ENCODE data around the gene PMIS2.
"Not testable (repeated sequence)": the region's sequence is repeated elsewhere in the genome, so short reads cannot be mapped to it uniquely, and the experiment has no call there.

Gene PMIS2

DNA sequence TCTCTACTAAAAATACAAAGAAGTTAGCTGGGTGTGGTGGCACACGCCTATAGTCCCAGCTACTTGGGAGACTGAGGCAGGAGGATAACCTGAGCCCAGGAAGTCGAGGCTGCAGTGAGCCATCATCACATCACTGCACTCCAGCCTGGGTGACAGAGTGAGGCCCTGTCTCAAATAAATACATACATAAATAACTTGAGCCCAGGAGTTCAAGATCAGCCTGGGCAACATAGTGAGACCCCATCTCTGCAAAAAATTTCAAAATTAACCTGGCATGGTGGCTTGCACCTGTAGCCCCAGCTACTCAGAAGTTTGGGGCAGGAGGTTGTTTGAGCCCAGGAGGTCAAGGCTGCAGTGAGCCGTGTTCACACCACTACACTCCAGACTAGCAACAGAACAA lies 9.1 kb downstream of the PMIS2 start:
- DNase-seq = not testable (repeated sequence)

DNA sequence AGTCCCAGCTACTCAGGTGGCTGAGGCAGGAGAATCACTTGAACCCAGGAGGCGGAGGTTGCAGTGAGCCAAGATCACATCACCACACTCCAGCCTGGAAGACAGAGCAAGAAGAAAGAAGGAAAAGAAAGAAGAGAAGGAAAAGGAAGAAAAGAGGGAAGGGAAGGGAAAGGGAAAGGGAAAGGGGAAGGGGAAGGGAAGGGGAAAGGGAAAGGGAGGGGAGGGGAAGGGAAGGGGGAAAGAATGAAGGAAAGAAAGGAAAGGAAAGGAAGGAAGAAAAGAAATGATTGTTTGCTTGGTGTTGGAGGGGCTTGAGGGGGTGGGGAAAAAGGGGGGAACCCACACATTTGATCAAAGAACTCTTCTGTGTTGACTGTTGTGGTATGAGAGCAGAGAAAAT lies 10.0 kb downstream of the PMIS2 start:
- no peak for DNase-seq

DNA sequence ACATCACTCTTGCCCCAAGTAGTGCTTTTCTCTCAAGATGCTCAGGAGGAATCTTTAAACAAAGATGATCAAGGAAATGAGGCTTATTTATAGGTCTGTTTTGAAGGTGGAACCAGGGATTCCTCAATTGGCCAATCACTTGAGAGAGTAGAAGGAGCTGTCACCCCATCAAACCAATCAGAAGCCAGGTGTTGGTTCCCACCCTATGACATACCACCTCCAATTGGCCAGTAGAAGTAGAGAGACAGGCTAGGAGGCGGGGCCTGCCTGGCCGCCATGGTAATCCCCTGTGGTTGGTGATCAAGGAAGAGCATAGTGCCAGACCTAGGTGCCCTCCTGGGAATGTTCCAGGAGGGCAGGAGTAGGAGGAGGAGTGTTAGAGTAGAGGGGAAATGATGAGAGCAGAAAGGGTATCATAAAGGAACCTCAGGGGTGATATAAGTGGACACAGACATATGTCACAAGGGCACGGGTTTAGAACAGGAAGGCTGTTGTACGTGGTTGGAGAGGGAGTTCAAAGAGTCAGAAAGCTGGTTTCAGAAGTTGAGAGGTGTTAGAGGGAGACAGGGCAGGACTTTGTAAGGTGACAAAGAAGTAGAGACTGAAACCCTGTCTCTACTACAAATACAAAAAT lies 10.5 kb downstream of the PMIS2 start:
- no peak for DNase-seq

DNA sequence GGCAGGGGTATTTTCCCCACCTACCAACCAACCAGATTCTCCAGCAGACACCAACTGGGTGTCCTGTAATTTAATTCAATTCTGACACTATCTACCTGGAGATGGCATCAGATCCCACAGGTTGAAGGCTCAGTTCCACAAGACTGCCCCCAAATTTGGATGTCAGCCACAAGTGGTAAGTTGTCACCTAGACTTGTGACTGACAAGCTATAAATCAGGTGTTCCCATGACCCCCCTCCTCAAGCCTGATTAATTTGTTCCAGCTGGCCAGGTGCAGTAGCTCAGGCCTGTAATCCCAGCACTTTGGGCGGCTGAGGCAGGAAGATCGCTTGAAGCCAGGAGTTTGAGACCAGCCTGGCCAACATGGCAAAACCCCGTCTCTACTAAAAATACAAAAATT lies 16.0 kb downstream of the PMIS2 start:
- DNase-seq = no peak

DNA sequence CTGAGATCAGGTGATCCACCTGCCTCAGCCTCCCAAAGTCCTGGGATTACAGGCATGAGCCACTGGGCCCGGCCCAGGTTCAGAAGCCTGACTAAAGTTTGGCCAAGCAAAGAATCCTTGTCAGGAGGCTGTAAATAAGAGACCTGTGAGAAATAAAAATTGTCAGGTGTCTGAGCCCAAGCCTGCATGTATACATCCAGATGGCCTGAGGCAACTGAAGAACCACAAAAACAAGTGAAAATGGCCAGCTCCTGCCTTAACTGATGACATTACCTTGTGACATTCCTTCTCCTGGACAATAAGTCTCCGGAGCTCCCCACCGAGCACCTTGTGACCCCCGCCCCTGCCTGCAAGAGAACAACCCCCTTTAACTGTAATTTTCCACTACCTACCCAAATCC lies 18.5 kb downstream of the PMIS2 start:
- DNase-seq = not testable (repeated sequence)

DNA sequence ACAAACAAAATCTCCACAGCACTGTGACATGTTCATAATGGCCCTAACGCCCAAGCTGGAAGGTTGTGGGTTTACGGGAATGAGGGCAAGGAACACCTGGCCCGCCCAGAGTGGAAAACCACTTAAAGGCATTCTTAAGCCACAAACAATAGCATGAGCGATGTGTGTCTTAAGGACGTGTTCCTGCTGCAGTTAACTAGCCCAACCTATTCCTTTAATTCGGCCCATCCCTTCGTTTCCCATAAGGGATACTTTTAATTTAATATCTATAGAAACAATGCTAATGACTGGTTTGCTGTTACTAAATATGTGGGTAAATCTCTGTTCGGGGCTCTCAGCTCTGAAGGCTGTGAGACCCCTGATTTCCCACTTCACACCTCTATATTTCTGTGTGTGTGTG lies 21.2 kb downstream of the PMIS2 start:
- not testable (repeated sequence) for DNase-seq

DNA sequence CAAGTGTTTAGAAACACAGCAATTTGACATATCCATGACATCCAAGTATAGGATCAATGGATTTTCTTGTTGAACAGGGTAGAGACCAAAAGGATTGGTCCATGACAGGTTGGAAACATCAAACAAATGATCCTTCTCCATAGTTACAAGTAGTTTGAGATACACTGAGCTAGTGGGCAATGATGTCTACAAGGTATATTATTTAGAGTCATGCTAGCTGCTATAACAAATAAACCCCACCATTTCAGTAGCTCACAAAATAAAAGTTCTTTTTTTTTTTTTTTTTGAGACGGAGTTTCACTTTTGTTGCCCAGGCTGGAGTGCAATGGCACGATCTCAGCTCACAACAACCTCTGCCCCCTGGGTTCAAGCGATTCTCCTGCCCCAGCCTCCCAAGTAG lies 21.7 kb downstream of the PMIS2 start:
- no peak for DNase-seq

DNA sequence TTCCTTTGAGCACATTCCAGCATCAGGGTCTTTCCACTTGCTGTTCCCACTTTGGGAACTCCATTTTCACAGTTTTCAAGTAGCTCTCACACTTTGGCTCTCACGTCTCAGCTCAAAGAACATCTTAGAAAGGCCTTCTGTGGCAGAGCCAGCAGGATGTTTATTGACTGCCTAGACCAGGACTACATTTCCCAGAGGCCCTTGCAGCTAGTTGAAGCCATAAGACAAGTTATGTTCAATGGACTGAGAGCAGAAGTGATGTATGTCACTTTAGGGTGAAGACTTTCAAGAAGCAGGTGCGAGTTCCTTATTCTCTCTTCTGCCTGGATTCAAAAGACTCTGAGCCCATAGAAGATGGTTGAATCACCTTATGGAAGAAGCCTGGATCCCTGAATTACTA lies 22.3 kb downstream of the PMIS2 start:
- DNase-seq = no peak

DNA sequence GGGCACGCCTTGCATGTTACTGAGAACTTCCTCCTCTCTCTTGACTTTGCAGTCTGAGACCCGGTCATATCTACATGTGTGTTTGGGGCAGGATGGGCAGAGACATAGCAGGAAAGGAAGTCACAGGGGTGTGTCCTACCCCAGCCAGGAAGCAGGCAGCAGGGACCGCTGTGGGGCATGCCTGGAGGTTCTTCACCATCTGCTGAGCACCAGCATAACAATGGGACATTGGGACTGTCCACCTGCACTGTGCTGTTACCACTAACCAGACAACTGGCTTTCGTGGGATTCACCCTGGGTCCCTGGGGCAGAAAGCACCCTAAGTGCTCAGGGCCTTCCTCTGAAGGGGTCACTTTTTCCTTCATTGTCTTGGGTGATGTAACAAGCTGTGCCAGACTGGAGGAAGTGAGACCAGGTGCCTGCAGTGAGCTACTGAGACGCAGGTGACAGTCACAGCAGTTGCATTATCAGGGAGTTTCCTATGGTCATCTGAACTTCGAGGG lies 23.9 kb downstream of the PMIS2 start:
- peak; percentile 31 for DNase-seq

DNA sequence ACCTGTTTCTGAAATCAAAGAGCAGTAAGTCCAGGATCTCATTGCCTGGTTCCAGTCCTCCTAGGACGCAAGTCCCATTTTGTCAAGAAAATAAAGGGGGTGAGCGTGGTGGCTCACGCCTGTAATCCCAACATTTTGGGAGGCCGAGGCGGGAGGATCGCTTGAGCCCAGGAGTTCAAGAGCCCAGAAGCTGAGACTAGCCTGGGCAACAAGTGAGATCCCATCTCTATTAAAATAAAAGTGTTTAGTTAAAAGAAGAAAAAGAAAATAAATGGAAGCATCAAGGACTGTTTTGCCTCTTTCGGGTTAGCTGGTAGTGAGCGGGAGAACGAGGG lies 26.2 kb downstream of the PMIS2 start:
- no peak for DNase-seq

DNA sequence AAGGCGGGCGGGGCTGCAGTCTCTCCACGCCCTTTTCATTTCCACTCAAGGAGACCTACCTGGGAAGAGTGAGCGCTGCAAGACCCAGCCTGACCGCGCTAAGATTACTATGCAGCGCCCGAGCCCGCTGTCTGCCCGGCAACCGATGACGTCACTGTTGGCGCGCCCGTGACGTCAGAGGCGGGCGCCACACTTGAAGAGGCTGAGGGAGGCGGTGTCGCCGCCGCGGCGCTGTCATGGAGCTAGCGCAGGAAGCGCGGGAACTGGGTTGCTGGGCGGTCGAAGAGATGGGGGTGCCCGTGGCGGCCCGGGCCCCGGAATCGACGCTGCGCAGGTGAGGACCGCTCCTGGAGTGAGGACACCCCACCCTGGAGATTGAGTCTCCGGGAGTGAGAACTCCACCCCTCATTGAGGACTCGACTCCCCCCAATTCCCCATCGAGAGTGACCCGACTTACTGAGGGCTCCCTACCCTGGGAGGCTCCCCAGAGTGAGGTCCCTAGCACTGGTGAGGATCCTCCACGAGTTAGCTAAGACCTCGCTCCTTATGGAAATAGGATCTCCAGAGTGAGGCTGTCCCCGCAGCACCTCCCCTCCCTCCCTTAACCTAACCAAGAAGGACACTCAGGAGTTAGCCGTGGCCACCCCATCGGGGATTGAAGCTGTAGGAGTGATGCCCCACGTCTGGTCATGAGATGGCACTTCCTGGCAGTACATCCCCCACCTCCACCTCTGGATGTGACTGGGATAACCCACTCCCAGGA lies 26.8 kb downstream of the PMIS2 start, which contains the start of gene HAUS5:
TSS of gene HAUS5 (plus strand) at position 177 of the 763 bp plus-strand sequence. CDS start at position 237, 60 bp downstream.
- peak; percentile 97 for DNase-seq

DNA sequence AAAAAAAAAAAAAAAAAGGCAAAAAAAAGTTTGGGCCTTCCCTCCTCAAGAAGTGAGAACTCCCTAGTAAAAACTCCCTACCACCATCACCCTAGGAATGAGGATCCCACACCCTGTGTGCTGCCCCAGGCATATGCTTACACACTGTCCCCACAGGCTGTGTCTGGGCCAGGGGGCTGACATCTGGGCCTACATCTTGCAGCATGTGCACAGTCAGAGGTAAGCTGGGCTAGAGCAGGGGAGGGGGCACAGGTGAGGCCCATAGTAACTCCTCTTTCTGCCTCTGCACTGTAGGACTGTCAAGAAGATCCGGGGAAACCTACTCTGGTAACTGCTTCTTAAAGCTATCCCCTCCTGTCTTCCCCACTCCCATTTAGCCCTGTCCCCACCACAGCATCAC lies 27.6 kb downstream of the PMIS2 start:
- DNase-seq = no peak

DNA sequence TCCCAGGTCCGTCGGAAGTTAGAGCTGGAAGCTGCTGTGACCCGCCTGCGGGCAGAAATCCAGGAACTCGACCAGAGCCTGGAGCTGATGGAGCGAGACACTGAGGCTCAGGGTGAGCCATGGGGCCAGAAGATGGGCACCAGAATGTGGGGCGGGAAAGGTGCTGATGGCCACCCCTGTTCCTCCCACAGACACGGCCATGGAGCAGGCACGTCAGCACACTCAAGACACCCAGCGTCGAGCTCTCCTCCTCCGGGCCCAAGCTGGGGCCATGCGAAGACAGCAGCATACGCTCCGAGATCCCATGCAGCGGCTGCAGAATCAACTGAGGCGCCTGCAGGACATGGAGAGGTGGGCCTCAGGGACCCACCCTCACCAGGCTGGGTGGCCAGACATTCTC lies 29.1 kb downstream of the PMIS2 start:
- DNase-seq = no peak

DNA sequence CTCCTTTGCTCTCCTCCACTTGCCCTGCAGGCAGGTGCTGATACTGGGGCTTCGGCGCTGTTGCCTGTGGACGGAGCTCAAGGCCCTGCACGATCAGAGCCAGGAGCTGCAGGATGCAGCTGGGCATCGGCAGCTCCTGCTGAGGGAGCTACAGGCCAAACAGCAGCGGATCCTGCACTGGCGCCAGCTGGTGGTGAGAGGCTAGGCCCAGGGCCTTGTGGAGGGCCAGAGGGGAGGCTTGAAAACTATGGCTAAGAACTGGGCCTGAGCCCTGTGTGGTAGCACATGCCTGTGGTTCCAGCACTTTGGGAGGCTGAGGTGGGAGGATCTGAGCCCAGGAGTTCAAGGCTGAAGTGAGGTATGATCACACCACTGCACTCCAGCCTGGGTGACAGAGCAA lies 32.9 kb downstream of the PMIS2 start:
- no peak for DNase-seq

DNA sequence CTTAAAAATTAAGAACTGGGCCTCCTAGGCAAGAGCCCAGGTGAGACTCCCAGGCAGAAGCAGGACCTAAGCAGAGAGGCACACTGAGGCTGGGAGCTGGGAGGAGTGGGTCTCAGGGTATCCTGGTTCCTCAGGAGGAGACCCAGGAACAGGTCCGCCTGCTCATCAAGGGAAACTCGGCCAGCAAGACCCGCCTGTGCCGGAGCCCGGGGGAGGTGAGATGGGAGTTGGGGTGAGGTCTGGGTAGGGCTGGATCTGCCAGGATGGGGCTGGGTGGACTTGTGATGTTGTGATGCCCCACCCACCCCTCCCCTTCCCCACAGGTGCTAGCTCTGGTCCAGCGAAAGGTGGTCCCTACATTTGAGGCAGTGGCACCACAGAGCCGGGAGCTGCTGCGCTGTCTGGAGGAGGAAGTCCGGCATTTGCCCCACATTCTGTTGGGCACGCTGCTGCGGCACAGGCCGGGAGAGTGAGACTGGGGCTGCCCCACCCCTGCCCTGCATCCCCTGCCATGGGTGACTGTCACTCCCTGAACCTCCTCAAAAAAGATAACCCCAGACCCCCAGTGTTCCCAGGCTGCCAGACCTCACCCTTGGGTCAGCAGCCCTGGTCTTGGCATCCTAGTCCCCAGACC lies 33.4 kb downstream of the PMIS2 start:
- no peak for DNase-seq

DNA sequence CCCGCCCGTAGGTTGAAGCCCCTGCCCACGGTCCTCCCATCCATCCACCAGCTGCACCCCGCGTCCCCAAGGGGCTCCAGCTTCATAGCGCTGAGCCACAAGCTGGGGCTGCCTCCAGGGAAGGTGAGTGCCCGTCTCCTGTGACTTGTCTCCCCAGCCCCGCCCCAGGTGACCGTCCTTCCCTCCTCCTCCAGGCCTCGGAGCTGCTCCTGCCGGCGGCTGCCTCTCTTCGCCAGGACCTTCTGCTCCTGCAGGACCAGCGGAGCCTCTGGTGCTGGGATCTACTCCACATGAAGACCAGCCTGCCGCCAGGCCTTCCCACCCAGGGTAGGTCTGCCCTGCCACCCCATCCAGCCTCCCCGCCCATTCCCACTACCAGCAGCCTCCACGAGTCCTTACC lies 34.0 kb downstream of the PMIS2 start:
- DNase-seq = no peak

DNA sequence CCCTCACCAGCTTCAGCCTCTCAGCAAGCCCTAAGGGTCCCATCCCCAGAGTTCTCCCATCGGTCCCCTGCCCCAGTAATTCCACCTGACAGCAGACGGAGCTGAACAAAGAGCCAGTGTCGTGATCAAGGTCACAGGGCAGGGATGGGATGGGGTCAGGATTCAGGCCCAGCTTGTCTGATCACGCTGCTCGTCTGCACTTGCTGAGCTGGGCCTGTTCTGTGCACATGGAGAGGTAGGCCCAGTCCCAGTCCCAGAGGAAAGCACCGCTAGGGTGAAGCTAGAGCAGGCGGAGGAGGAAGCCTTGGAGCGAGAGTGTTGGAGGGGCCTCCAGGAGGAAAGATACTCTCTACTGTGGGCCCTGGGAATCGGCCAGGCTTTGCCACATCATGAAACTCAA lies 35.7 kb downstream of the PMIS2 start:
- no peak for DNase-seq

DNA sequence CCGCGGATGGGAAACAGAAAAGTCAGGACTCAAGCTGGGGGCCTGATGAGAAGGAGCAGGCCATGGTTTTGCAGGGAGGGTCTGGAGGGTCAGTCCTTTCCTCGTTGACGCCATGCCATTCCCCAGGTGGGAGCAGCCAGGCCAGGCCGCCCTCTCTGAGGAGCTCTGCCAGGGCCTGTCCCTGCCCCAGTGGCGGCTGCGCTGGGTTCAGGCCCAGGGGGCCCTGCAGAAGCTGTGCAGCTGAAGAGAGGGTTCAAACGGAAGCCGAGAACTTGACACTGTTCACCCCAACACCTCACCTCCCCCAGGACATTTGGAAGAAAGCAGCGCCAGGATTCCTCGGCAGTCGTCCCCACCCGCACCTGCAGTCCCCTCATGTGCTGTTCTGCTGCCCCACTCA lies 36.8 kb downstream of the PMIS2 start:
- DNase-seq = no peak

DNA sequence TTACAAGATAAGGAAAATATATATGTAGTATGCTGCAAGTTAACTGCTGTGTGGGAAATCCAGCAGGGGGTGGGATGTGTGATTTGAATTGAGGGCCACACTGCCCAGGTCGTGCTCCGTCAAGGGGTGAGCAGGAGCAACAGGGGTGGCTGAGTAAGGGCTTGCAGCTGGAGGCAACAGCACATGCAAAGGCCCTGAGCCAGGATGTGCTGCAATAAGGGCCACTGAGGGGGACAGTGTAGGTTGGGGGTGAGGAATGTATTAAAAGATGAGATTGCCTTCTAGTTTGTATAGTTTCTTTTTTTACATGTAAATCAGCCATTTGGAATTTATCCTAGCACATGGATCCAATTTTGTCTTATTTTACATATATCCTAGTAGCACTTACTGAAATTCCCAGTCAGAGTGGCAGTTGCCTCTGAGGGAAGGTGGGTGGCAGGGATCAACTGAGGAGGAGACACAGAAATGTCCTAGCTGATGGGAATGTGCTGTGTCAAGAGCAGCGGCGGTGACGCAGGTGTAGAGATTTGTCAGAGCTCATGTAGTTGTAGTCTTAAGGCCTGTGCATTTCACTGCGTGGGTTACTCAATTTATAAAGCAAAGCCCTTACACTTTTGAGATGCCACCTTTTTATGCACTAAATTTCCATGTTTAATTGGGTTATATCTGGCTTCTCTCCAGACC lies 37.5 kb downstream of the PMIS2 start:
- DNase-seq = no peak

DNA sequence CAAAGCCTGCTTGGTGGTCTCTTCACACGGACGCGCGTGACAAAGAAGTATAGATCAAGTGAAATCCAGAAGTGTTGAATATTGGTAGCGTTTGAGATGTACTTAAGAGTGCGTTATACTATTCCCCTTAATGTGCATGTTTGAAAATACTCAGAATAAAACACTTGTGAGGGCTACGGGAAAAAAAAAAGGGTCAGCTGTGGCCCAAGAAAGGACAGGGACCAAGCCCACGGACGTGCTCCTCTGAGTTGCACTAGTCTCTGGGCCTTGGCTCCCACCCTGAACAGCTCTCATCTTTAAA lies 42.2 kb downstream of the PMIS2 start:
- DNase-seq = no peak

DNA sequence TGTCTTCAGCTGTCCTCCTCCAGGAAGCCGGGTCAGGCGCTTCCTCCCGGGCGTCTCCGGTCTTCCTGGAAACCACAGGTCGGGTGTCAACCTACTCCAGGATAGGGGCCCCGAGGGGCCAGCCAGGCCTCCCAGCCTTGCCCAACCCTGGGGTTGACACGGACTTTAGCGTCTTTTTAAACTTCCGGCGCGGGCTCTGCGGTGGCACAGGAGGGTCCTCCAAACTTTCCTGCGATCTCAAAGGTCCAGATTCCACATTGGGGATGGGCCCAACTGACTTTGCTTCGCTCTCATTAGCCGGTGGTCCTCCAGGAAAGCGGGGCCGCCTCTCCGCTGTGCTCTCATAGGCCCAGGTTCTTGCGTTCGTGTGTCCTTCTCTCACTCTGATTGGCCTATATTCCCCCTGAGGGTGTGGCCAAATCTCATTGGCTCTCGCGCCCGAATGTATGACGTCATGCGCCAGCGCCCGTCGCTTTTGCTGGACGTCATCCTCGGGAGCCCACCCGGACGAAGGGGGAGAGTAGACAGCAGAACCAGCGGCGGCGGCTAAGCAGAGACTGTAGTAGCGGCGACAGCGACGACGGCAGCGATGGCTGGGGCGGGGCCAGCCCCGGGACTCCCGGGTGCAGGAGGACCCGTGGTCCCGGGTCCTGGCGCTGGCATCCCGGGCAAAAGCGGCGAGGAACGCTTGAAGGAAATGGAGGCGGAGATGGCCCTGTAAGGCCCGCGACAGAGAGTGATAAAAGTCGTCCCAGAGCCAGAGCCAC lies 42.8 kb downstream of the PMIS2 start, which contains the start of gene RBM42:
TSS of gene RBM42 (plus strand) at position 472 of the 767 bp plus-strand sequence. CDS start at position 590, 118 bp downstream.
- peak; percentile 99 for DNase-seq

DNA sequence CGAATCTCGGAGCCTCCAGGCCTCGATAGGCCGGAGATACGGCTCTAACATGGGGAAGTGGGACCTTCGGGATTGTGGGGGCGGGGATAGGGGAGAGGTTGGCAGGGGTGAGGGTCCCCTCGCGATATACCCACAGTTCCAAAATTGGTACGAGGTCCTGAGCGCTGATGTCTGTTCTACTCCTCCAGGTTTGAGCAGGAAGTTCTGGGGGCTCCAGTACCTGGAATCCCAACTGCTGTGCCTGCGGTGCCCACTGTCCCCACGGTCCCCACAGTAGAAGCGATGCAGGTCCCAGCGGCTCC lies 43.3 kb downstream of the PMIS2 start:
- no peak for DNase-seq

All from activated CD4-positive, alpha-beta T cell treated with anti-CD3 and anti-CD28 coated beads, Interleukin-2, amount 50 U/mL, for 16 hours (primary cell).